ENCODE data around the gene PRKCI. TPM values are rescaled to one million over a fixed set of nuclear protein-coding genes. Genes with fewer than 3 reads are reported as not detected.

PRKCI gene
- total and polyA plus RNA-seq, 4 donors = 3.2 to 12.7 (median 8.7) TPM

DNA sequence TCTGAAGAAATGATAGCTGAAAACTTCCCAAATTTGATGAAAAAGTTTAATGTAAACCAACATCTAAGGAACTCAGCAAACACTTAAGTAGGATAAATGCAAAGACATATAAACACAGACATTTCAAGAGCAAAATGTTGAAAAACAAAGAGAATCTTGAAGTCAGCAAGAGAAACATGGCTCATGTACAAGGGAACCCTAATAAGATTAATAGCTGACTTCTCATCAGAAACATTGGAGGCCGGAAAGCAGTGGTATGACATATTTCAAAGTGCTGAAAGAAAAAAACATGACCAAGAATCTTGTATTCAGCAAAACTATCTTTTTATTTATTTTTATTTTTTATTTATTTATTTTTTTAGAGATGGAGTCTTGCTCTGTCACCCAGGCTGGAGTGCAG is 10.6 kb upstream of the PRKCI start:
- Histone ChIP-seq H3K9me3 (ENCODE audit: control insufficient read depth in 4 of 4, low read length in 3 of 4) (no peaks in the 10 kb centered on the region), H3K9ac (ENCODE audit: low read depth in 1 of 2, low read length in 2 of 2) (no peak overlapping the region), H3K4me1 (ENCODE audit: control insufficient read depth in 4 of 4, insufficient read depth in 4 of 4, low read length in 3 of 4) (peaks cover 0 to 1% (median 0%) of the 10 kb centered on the region in 4 donors), H3K36me3 (ENCODE audit: control insufficient read depth in 4 of 4, insufficient read depth in 3 of 4, low read depth in 1 of 4, low read length in 3 of 4) (no peaks in the 10 kb centered on the region), H3K4me3 (ENCODE audit: low read depth in 1 of 3, low read length in 3 of 3) (no peak overlapping the region), H3K27me3 (ENCODE audit: control insufficient read depth in 4 of 4, insufficient read depth in 4 of 4, low read length in 3 of 4) (no peaks in the 10 kb centered on the region), H3K27ac (ENCODE audit: low read depth in 1 of 2, low read length in 2 of 2) (no peak overlapping the region)
- no peak for DNase-seq (ENCODE audit: low spot score)
- 99% methylated on average over 1 of the region's 1 CpG for WGBS
- no peak for TF ChIP-seq RAD21 (IDR thresholded peaks at IDR 0.05)
- TF ChIP-seq RXRA (IDR thresholded peaks at IDR 0.05) = no peak
- no peak for TF ChIP-seq FOXA2 (IDR thresholded peaks at IDR 0.05)
- no peak for TF ChIP-seq YY1 (IDR thresholded peaks at IDR 0.05)
- TF ChIP-seq FOXA1 (IDR thresholded peaks at IDR 0.05) = no peak
- no peak for TF ChIP-seq NR2F2 (IDR thresholded peaks at IDR 0.05)
- TF ChIP-seq, protein P1, sequence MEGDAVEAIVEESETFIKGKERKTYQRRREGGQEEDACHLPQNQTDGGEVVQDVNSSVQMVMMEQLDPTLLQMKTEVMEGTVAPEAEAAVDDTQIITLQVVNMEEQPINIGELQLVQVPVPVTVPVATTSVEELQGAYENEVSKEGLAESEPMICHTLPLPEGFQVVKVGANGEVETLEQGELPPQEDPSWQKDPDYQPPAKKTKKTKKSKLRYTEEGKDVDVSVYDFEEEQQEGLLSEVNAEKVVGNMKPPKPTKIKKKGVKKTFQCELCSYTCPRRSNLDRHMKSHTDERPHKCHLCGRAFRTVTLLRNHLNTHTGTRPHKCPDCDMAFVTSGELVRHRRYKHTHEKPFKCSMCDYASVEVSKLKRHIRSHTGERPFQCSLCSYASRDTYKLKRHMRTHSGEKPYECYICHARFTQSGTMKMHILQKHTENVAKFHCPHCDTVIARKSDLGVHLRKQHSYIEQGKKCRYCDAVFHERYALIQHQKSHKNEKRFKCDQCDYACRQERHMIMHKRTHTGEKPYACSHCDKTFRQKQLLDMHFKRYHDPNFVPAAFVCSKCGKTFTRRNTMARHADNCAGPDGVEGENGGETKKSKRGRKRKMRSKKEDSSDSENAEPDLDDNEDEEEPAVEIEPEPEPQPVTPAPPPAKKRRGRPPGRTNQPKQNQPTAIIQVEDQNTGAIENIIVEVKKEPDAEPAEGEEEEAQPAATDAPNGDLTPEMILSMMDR (IDR thresholded peaks at IDR 0.05; ENCODE audit: low read depth, low read length, missing input control) = no peak
- no peak for TF ChIP-seq EGR1 (IDR thresholded peaks at IDR 0.05; ENCODE audit: low read depth in 2 of 2)
- no peak for TF ChIP-seq GABPA (IDR thresholded peaks at IDR 0.05 in 1 of 2, conservative IDR thresholded peaks at IDR 0.05 in 1 of 2)
- TF ChIP-seq, protein P2, sequence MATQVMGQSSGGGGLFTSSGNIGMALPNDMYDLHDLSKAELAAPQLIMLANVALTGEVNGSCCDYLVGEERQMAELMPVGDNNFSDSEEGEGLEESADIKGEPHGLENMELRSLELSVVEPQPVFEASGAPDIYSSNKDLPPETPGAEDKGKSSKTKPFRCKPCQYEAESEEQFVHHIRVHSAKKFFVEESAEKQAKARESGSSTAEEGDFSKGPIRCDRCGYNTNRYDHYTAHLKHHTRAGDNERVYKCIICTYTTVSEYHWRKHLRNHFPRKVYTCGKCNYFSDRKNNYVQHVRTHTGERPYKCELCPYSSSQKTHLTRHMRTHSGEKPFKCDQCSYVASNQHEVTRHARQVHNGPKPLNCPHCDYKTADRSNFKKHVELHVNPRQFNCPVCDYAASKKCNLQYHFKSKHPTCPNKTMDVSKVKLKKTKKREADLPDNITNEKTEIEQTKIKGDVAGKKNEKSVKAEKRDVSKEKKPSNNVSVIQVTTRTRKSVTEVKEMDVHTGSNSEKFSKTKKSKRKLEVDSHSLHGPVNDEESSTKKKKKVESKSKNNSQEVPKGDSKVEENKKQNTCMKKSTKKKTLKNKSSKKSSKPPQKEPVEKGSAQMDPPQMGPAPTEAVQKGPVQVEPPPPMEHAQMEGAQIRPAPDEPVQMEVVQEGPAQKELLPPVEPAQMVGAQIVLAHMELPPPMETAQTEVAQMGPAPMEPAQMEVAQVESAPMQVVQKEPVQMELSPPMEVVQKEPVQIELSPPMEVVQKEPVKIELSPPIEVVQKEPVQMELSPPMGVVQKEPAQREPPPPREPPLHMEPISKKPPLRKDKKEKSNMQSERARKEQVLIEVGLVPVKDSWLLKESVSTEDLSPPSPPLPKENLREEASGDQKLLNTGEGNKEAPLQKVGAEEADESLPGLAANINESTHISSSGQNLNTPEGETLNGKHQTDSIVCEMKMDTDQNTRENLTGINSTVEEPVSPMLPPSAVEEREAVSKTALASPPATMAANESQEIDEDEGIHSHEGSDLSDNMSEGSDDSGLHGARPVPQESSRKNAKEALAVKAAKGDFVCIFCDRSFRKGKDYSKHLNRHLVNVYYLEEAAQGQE (IDR thresholded peaks at IDR 0.05) = no peak
- TF ChIP-seq HNF4A (conservative IDR thresholded peaks at IDR 0.05) = no peak
- TF ChIP-seq SP1 (IDR thresholded peaks at IDR 0.05) = no peak
- no peak for TF ChIP-seq TAF1 (conservative IDR thresholded peaks at IDR 0.05)

DNA sequence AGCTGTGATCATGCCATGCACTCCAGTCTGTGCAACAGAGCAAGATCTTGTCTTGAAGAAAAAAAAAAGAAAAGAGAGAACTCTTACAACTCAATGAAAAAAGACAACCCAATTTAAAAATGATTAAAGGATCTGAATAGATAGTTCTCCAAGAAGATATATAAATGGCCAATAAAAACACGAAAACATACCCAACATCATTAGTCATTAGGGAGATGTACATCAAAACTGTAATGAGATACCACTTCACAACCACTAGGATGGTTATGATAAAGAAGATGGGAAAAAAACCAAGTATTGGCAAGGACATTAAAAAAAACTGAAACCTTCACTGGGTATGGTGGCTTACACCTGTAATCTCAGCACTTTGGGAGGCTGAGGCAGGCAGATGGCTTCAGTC is 2.4 kb upstream of the PRKCI start:
- 97% methylated on average over 1 of the region's 1 CpG for WGBS
- H3K9ac ChIP-seq (ENCODE audit: low read depth in 1 of 2, low read length in 2 of 2) = no peak overlapping the region
- TF ChIP-seq RXRA (IDR thresholded peaks at IDR 0.05) (no peak), FOXA1 (IDR thresholded peaks at IDR 0.05) (no peak), TAF1 (conservative IDR thresholded peaks at IDR 0.05) (no peak), SP1 (IDR thresholded peaks at IDR 0.05) (no peak), FOXA2 (IDR thresholded peaks at IDR 0.05) (no peak), JUND (IDR thresholded peaks at IDR 0.05) (no peak)
- TF ChIP-seq, protein P3, sequence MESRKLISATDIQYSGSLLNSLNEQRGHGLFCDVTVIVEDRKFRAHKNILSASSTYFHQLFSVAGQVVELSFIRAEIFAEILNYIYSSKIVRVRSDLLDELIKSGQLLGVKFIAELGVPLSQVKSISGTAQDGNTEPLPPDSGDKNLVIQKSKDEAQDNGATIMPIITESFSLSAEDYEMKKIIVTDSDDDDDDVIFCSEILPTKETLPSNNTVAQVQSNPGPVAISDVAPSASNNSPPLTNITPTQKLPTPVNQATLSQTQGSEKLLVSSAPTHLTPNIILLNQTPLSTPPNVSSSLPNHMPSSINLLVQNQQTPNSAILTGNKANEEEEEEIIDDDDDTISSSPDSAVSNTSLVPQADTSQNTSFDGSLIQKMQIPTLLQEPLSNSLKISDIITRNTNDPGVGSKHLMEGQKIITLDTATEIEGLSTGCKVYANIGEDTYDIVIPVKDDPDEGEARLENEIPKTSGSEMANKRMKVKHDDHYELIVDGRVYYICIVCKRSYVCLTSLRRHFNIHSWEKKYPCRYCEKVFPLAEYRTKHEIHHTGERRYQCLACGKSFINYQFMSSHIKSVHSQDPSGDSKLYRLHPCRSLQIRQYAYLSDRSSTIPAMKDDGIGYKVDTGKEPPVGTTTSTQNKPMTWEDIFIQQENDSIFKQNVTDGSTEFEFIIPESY (IDR thresholded peaks at IDR 0.05) = no peak
- TF ChIP-seq, protein P2 (IDR thresholded peaks at IDR 0.05) = no peak
- TF ChIP-seq, protein P1 (IDR thresholded peaks at IDR 0.05; ENCODE audit: low read depth, low read length, missing input control) = no peak
- peaks cover 1 to 15% (median 6%) of the 10 kb centered on the region in 4 donors for H3K4me1 ChIP-seq (ENCODE audit: control insufficient read depth in 4 of 4, insufficient read depth in 4 of 4, low read length in 3 of 4)
- H3K36me3 ChIP-seq (ENCODE audit: control insufficient read depth in 4 of 4, insufficient read depth in 3 of 4, low read depth in 1 of 4, low read length in 3 of 4) = no peaks in the 10 kb centered on the region
- H3K9me3 ChIP-seq (ENCODE audit: control insufficient read depth in 4 of 4, low read length in 3 of 4) = no peaks in the 10 kb centered on the region
- DNase-seq (ENCODE audit: low spot score) = no peak
- H3K27ac ChIP-seq (ENCODE audit: low read depth in 1 of 2, low read length in 2 of 2) = no peak overlapping the region
- no peaks in the 10 kb centered on the region for H3K27me3 ChIP-seq (ENCODE audit: control insufficient read depth in 4 of 4, insufficient read depth in 4 of 4, low read length in 3 of 4)
- H3K4me3 ChIP-seq (ENCODE audit: low read depth in 1 of 3, low read length in 3 of 3) = no peak overlapping the region
